H1 (cell line): ENCODE results near the gene ADD3. TPM values are rescaled to one million over a fixed set of nuclear protein-coding genes. Genes with fewer than 3 reads are reported as not detected.

Source experiments
- polyA plus RNA-seq, 7 experiments: library from polyadenylated mRNA; depleted of rRNA in 3 of 7; stranded (reverse) in 5 of 7; unstranded in 2 of 7; fragments of >200 nt in 5 of 7; fragments of 200-250 nt in 2 of 7; gene quantifications; 1 replicate in 5 of 7; 2 replicates in 1 of 7; 4 replicates in 1 of 7; pipeline versions ENCODE4 v1.2.1 to v1.2.3, GENCODE V29; 2011 to 2013; ENCODE audit warnings: missing spikeins in 2 of 7, mixed read lengths in 2 of 7
- small RNA-seq: library from polyadenylated mRNA; stranded (forward); fragments of <200 nt; extraction: miRNeasy Mini kit (QIAGEN cat#:217004); gene quantifications from one replicate; pipeline ENCODE3, GENCODE V24; 2013; ENCODE audit not compliant: insufficient read depth
- total RNA-seq: library from RNA; stranded (reverse); fragmentation: NEBNext Ultra II Directional; extraction: Animal tissue kit (Norgen Biotek cat#: 25700); gene quantifications from 2 replicates; pipeline ENCODE4 v1.2.1, GENCODE V29; 2021

The ADD3 gene
- total and polyA plus RNA-seq, 2 of the 8 experiments (the other 6 are each of a cell fraction or from before 2014, with no cell fraction given): 44.7 to 85.6 TPM

Small RNA genes lying within 50 kb of the gene (small RNA-seq; reads per million reads assigned to genes)
- gene SNRPGP12: not detected

Other genes with a start within 250 kb of the ADD3 start
- gene XPNPEP1, start 84.5 kb upstream of the ADD3 start, total RNA-seq: 49.7 and 61.1 TPM in 2 replicates
- gene XPNPEP1, start 84.5 kb upstream of the ADD3 start, polyA plus RNA-seq (2011; rRNA removed): 201 TPM in 2 replicates
- 8.8 and 10.3 TPM in 2 replicates for gene MXI1, start 199.6 kb downstream of the ADD3 start, total RNA-seq
- 3.9 and 5.7 TPM in 2 replicates for gene MXI1, start 199.6 kb downstream of the ADD3 start, polyA plus RNA-seq (2011; rRNA removed)